ENCODE data around the gene TPMT.
A peak's percentile ranks its signal among the peaks of the same experiment; 100 is the strongest.

Gene TPMT

GRCh38 chr6:18099511-18099910 is 55.4 kb downstream of the TPMT start:
- Histone ChIP-seq H3K9me3 (peaks cover 1% of the 10 kb centered on the region; the same call in 1 of the 2 replicates), H3K4me2 (no peak overlapping the region; the same call in 1 of the 2 replicates), H3K4me3 (no peak overlapping the region), H3K27me3 (no peaks in the 10 kb centered on the region), H3K4me1 (peaks cover 20% of the 10 kb centered on the region), H3K36me3 (no peaks in the 10 kb centered on the region), H4K20me1 (no peaks in the 10 kb centered on the region), H3K9ac (no peak overlapping the region), H3K27ac (no peak overlapping the region)
- TF ChIP-seq Cebpa-rat (IDR thresholded peaks at IDR 0.05): no peak

- peaks cover 6% of the 10 kb centered on the region for H3K9me3 ChIP-seq
- H3K27ac ChIP-seq: no peak overlapping the region
- peak overlapping the region; percentile 25 for H3K4me2 ChIP-seq
- no peak for TF ChIP-seq Cebpa-rat (IDR thresholded peaks at IDR 0.05)
- H3K27me3 ChIP-seq: no peaks in the 10 kb centered on the region
- H3K4me1 ChIP-seq: peaks cover 20% of the 10 kb centered on the region
- no peaks in the 10 kb centered on the region for H3K36me3 ChIP-seq
- no peak overlapping the region for H3K4me3 ChIP-seq
- no peak overlapping the region for H3K9ac ChIP-seq
- no peaks in the 10 kb centered on the region for H4K20me1 ChIP-seq
Observed at GRCh38 chr6:18096423-18096822, 58.5 kb downstream of the TPMT start.

- H3K4me2 ChIP-seq: no peak overlapping the region
Observed at GRCh38 chr6:18091382-18091781, 63.5 kb downstream of the TPMT start.

GRCh38 chr6:18090349-18090786 is 64.5 kb downstream of the TPMT start:
- Histone ChIP-seq H3K4me2 (no peak overlapping the region), H3K27me3 (no peaks in the 10 kb centered on the region), H3K9ac (no peak overlapping the region), H3K9me3 (peaks cover 30% of the 10 kb centered on the region), H3K4me3 (no peak overlapping the region), H4K20me1 (no peaks in the 10 kb centered on the region), H3K4me1 (no peaks in the 10 kb centered on the region; the same call in 1 of the 2 replicates), H3K36me3 (no peaks in the 10 kb centered on the region), H3K27ac (no peak overlapping the region)
- no peak for TF ChIP-seq Cebpa-rat (IDR thresholded peaks at IDR 0.05)

More at GRCh38 chr6:18091382-18091781, 63.5 kb downstream of the TPMT start:
- H3K27ac ChIP-seq: no peak overlapping the region
- peaks cover 30% of the 10 kb centered on the region for H3K9me3 ChIP-seq
- no peaks in the 10 kb centered on the region for H3K36me3 ChIP-seq
- H3K9ac ChIP-seq: no peak overlapping the region
- no peaks in the 10 kb centered on the region for H4K20me1 ChIP-seq
- H3K27me3 ChIP-seq: no peaks in the 10 kb centered on the region
- TF ChIP-seq Cebpa-rat (IDR thresholded peaks at IDR 0.05): no peak
- peaks cover 7% of the 10 kb centered on the region for H3K4me1 ChIP-seq
- H3K4me3 ChIP-seq: no peak overlapping the region

- peaks cover 33% of the 10 kb centered on the region for H3K9me3 ChIP-seq
- no peak overlapping the region for H3K9ac ChIP-seq
- H3K27me3 ChIP-seq: no peaks in the 10 kb centered on the region
- no peak overlapping the region for H3K4me2 ChIP-seq
- no peak for TF ChIP-seq Cebpa-rat (IDR thresholded peaks at IDR 0.05)
- H4K20me1 ChIP-seq: no peaks in the 10 kb centered on the region
- no peaks in the 10 kb centered on the region for H3K4me1 ChIP-seq
- no peak overlapping the region for H3K4me3 ChIP-seq
- no peak overlapping the region for H3K27ac ChIP-seq
- H3K36me3 ChIP-seq: no peaks in the 10 kb centered on the region
Observed at GRCh38 chr6:18088419-18089296, 66.2 kb downstream of the TPMT start.

- Histone ChIP-seq H3K27me3 (no peaks in the 10 kb centered on the region), H3K4me2 (no peak overlapping the region), H3K36me3 (no peaks in the 10 kb centered on the region), H3K4me3 (no peak overlapping the region), H3K27ac (no peak overlapping the region), H3K4me1 (no peaks in the 10 kb centered on the region), H3K9ac (no peak overlapping the region), H3K9me3 (peaks cover 33% of the 10 kb centered on the region), H4K20me1 (no peaks in the 10 kb centered on the region)
- no peak for TF ChIP-seq Cebpa-rat (IDR thresholded peaks at IDR 0.05)
Observed at GRCh38 chr6:18087396-18088165, 67.3 kb downstream of the TPMT start.

GRCh38 chr6:18081025-18081668 is 73.7 kb downstream of the TPMT start:
- H3K4me1 ChIP-seq: no peaks in the 10 kb centered on the region
- no peak overlapping the region for H3K27ac ChIP-seq
- no peak overlapping the region for H3K4me3 ChIP-seq
- H3K9me3 ChIP-seq: peaks cover 13% of the 10 kb centered on the region
- no peak for TF ChIP-seq Cebpa-rat (IDR thresholded peaks at IDR 0.05)
- H3K27me3 ChIP-seq: no peaks in the 10 kb centered on the region
- H4K20me1 ChIP-seq: no peaks in the 10 kb centered on the region
- no peak overlapping the region for H3K9ac ChIP-seq
- no peak overlapping the region for H3K4me2 ChIP-seq
- H3K36me3 ChIP-seq: no peaks in the 10 kb centered on the region

GRCh38 chr6:18080544-18080943 is 74.3 kb downstream of the TPMT start:
- no peaks in the 10 kb centered on the region for H3K27me3 ChIP-seq
- H3K4me3 ChIP-seq: no peak overlapping the region
- H3K9ac ChIP-seq: no peak overlapping the region
- TF ChIP-seq Cebpa-rat (IDR thresholded peaks at IDR 0.05): no peak
- H3K27ac ChIP-seq: no peak overlapping the region
- H4K20me1 ChIP-seq: no peaks in the 10 kb centered on the region
- peaks cover 19% of the 10 kb centered on the region for H3K9me3 ChIP-seq
- H3K36me3 ChIP-seq: no peaks in the 10 kb centered on the region
- H3K4me1 ChIP-seq: no peaks in the 10 kb centered on the region
- no peak overlapping the region for H3K4me2 ChIP-seq

GRCh38 chr6:18078866-18079265 is 76.0 kb downstream of the TPMT start:
- Histone ChIP-seq H3K4me2 (no peak overlapping the region), H3K27me3 (no peaks in the 10 kb centered on the region), H3K4me1 (no peaks in the 10 kb centered on the region), H3K9ac (no peak overlapping the region), H3K9me3 (peaks cover 32% of the 10 kb centered on the region), H3K27ac (no peak overlapping the region), H3K4me3 (no peak overlapping the region), H4K20me1 (no peaks in the 10 kb centered on the region), H3K36me3 (no peaks in the 10 kb centered on the region)
- TF ChIP-seq Cebpa-rat (IDR thresholded peaks at IDR 0.05): no peak

All from BLaER1 (cell line).